Limb (tissue), 2 donors: ENCODE data around the gene KCNA10.

Source experiments
- DNase-seq, 2 donors: peaks; one replicate each; pipeline ENCODE4 v3.0.0-alpha.2; 2016; ENCODE audit errors: extremely low spot score in 2 of 2

The KCNA10 gene

DNA sequence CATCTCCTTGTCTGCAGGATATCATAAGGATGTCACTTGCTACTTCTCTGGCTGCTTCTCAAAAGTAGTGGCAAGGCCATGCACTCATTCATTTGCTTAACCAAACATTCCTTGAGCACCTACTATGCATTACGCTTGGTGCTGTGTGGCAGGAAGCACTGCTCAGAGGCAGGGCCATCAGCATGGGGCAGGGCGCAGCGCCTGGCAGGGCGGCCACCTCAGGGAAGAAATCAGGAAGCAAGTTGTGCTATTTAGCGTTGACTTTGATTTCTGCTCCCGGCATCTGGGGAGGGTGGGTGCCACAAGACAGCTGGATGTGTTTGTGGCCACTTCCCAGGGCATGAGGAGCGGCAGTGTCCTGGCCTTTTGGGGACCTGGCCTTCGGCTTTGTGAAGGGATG is 40.1 kb downstream of the KCNA10 start:
- DNase-seq: no peak

- DNase-seq: no peak
Observed at GRCh38 chr1:110477967-110478640, 40.9 kb downstream of the KCNA10 start.

- DNase-seq: no peak
Observed at GRCh38 chr1:110477445-110477957, 41.5 kb downstream of the KCNA10 start.

GRCh38 chr1:110477041-110477440 is 41.9 kb downstream of the KCNA10 start:
- no peak for DNase-seq

DNA sequence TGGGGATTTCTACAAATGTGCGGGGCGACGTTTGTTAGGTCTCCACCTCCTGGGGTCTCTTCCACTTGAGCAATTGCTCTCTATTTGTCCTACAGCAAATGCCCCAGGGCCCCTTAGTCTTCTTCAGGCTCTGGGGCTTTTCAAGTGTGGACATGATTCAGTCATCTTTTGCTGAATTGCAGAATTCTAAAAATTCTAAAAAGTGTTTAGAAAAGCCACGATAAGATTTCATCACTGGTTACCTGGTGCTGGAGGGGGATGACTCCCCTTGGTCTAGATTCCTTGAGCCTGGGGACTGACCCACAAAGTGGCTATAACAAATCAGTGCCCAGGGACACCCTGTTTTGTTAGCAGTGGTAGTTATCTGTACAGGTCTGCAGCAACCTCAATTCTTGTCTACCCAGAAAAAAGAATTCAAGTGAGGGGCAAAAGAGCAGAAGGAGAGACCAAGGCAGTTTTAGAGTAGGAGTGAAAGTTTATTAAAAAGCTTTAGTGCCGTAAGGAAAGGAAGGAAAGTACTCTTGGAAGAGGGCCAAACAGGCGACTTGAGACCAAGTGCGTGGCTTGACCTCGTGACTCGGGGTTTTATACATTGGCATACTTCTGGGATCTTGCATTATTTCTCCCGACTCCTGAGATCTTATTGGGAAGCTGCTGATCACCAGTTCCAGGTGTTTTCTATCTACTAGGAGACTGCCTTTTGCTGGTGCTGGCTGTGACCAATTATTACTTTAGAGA is 42.8 kb downstream of the KCNA10 start:
- DNase-seq: no peak

- DNase-seq: no peak
Observed at GRCh38 chr1:110475362-110476027, 43.5 kb downstream of the KCNA10 start.

GRCh38 chr1:110474444-110474843 is 44.5 kb downstream of the KCNA10 start:
- DNase-seq: no peak

DNA sequence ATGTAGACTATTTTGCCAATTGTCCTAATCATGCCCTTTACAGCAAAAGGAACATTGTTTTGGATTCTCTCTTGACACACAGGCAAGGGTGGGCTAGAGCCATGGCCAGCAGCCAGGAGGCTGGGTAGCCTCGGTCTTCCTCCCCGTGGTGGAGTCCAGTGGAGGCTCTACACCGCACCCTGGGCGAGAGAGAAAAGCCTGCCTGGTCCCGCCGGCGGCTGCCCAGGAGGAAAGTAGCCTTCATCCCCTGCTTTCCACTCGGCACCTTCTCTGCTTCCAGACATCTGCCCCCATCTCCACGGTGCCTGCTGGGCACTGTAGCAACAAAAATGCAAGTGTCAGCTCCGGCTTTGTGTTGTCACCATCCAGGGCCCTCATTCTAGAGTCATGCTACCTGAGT is 46.4 kb downstream of the KCNA10 start:
- no peak for DNase-seq

- DNase-seq: no peak
Observed at GRCh38 chr1:110471131-110471530, 47.8 kb downstream of the KCNA10 start.
